Measurements from ENCODE around the gene EGFR.
A peak's percentile ranks its signal among the peaks of the same experiment; 100 is the strongest.

Gene EGFR

GRCh38 chr7:55120074-55120473 is 101.3 kb downstream of the EGFR start (continued):
- TF ChIP-seq TSHZ2 (CRISPR knock-in tag; IDR thresholded peaks at IDR 0.05): no peak
- no peak for TF ChIP-seq ZC3H10 (CRISPR knock-in tag; IDR thresholded peaks at IDR 0.05)
- TF ChIP-seq TCF4 (CRISPR knock-in tag; IDR thresholded peaks at IDR 0.05; ENCODE audit: borderline replicate concordance): no peak

GRCh38 chr7:55120501-55121198 is 101.8 kb downstream of the EGFR start:
- ATAC-seq: no peak
- TF ChIP-seq CREB5 (CRISPR knock-in tag; IDR thresholded peaks at IDR 0.05; ENCODE audit: low read depth): no peak
- TF ChIP-seq PPARA (CRISPR knock-in tag; IDR thresholded peaks at IDR 0.05; ENCODE audit: borderline replicate concordance): no peak
- peak; percentile 23; the same call in 1 of the 2 replicates for TF ChIP-seq SNAI2 (CRISPR knock-in tag; IDR thresholded peaks at IDR 0.05)
- TF ChIP-seq PATZ1 (CRISPR knock-in tag; IDR thresholded peaks at IDR 0.05; ENCODE audit: borderline replicate concordance): no peak
- TF ChIP-seq TCF4 (CRISPR knock-in tag; IDR thresholded peaks at IDR 0.05; ENCODE audit: borderline replicate concordance): no peak
- no peak for TF ChIP-seq ZNF70 (CRISPR knock-in tag; IDR thresholded peaks at IDR 0.05)
- no peak for TF ChIP-seq ZNF565 (CRISPR knock-in tag; conservative IDR thresholded peaks at IDR 0.05; ENCODE audit: low read depth)
- TF ChIP-seq ZFP3 (CRISPR knock-in tag; IDR thresholded peaks at IDR 0.05): peak; percentile 73; the same call in 1 of the 2 replicates
- TF ChIP-seq POU6F1 (CRISPR knock-in tag; IDR thresholded peaks at IDR 0.05; ENCODE audit: borderline replicate concordance, low read depth): no peak
- TF ChIP-seq ARNTL (CRISPR knock-in tag; IDR thresholded peaks at IDR 0.05; ENCODE audit: borderline replicate concordance, low read depth): no peak
- TF ChIP-seq RARB (CRISPR knock-in tag; IDR thresholded peaks at IDR 0.05): no peak
- TF ChIP-seq GLIS3 (CRISPR knock-in tag; IDR thresholded peaks at IDR 0.05): no peak
- TF ChIP-seq OSR1 (CRISPR knock-in tag; IDR thresholded peaks at IDR 0.05): no peak
- TF ChIP-seq ZFP30 (CRISPR knock-in tag; IDR thresholded peaks at IDR 0.05): no peak
- TF ChIP-seq ZNF8 (CRISPR knock-in tag; IDR thresholded peaks at IDR 0.05): no peak
- peak; percentile 61 for TF ChIP-seq ISL1 (CRISPR knock-in tag; IDR thresholded peaks at IDR 0.05)

GRCh38 chr7:55121249-55121648 is 102.4 kb downstream of the EGFR start:
- no peak for ATAC-seq

More at GRCh38 chr7:55121249-55121648, 102.4 kb downstream of the EGFR start:
- TF ChIP-seq ISL1 (CRISPR knock-in tag; IDR thresholded peaks at IDR 0.05) (no peak), ZNF565 (CRISPR knock-in tag; conservative IDR thresholded peaks at IDR 0.05; ENCODE audit: low read depth) (no peak), CSDC2 (CRISPR knock-in tag; IDR thresholded peaks at IDR 0.05) (no peak), CREB5 (CRISPR knock-in tag; IDR thresholded peaks at IDR 0.05; ENCODE audit: low read depth) (no peak), ZFP3 (CRISPR knock-in tag; IDR thresholded peaks at IDR 0.05) (no peak)

All from SK-N-SH treated with all-trans-retinoic acid at 6 μM for 48 hours (cell line).